Measurements from ENCODE around the gene BFSP2.

BFSP2 gene

GRCh38 chr3:133374708-133375402 is 25.0 kb upstream of the BFSP2 start:
- DNase-seq (no peak), ATAC-seq (replicated peaks) (no peak)
- no peak overlapping the region for H3K27ac Mint-ChIP-seq
- no peak overlapping the region for H3K4me3 Mint-ChIP-seq
- no peaks in the 10 kb centered on the region for H3K9me3 Mint-ChIP-seq
- peaks cover 22 to 41% of the 10 kb centered on the region in 2 donors for H3K27me3 Mint-ChIP-seq
- H3K4me1 Mint-ChIP-seq (ENCODE audit: low read depth in 2 of 2), result no peaks in the 10 kb centered on the region
- H3K36me3 Mint-ChIP-seq (ENCODE audit: insufficient read depth), result no peaks in the 10 kb centered on the region

- Mint-ChIP-seq H3K27me3 (peaks cover 17 to 39% of the 10 kb centered on the region in 2 donors), H3K36me3 (ENCODE audit: insufficient read depth) (no peaks in the 10 kb centered on the region), H3K9me3 (no peaks in the 10 kb centered on the region), H3K4me1 (ENCODE audit: low read depth in 2 of 2) (no peaks in the 10 kb centered on the region), H3K4me3 (no peak overlapping the region), H3K27ac (no peak overlapping the region)
- ATAC-seq (replicated peaks) (no peak), DNase-seq (no peak)
Measured at GRCh38 chr3:133375403-133375745, 24.5 kb upstream of the BFSP2 start.

- DNase-seq (no peak), ATAC-seq (replicated peaks) (no peak)
- no peaks in the 10 kb centered on the region for H3K9me3 Mint-ChIP-seq
- no peaks in the 10 kb centered on the region for H3K36me3 Mint-ChIP-seq (ENCODE audit: insufficient read depth)
- H3K27ac Mint-ChIP-seq, result no peak overlapping the region
- H3K27me3 Mint-ChIP-seq, result peaks cover 19 to 44% of the 10 kb centered on the region in 2 donors
- no peaks in the 10 kb centered on the region for H3K4me1 Mint-ChIP-seq (ENCODE audit: low read depth in 2 of 2)
- no peak overlapping the region for H3K4me3 Mint-ChIP-seq
Measured at GRCh38 chr3:133376810-133377209, 23.0 kb upstream of the BFSP2 start.

GRCh38 chr3:133377396-133377795 is 22.5 kb upstream of the BFSP2 start:
- Mint-ChIP-seq H3K9me3 (no peaks in the 10 kb centered on the region), H3K36me3 (ENCODE audit: insufficient read depth) (no peaks in the 10 kb centered on the region), H3K4me3 (no peak overlapping the region), H3K27me3 (peaks cover 25 to 44% of the 10 kb centered on the region in 2 donors), H3K4me1 (ENCODE audit: low read depth in 2 of 2) (no peaks in the 10 kb centered on the region), H3K27ac (no peak overlapping the region)
- ATAC-seq (replicated peaks), result no peak
- no peak for DNase-seq

- Mint-ChIP-seq H3K4me3 (no peak overlapping the region), H3K27ac (no peak overlapping the region), H3K27me3 (peaks cover 33 to 58% of the 10 kb centered on the region in 2 donors), H3K36me3 (ENCODE audit: insufficient read depth) (no peaks in the 10 kb centered on the region), H3K9me3 (no peaks in the 10 kb centered on the region), H3K4me1 (ENCODE audit: low read depth in 2 of 2) (no peaks in the 10 kb centered on the region)
- no peak for DNase-seq
- no peak for ATAC-seq (replicated peaks)
Measured at GRCh38 chr3:133379926-133380325, 19.9 kb upstream of the BFSP2 start.

- DNase-seq (no peak), ATAC-seq (replicated peaks) (no peak)
- Mint-ChIP-seq H3K4me3 (no peak overlapping the region), H3K27me3 (peaks cover 33 to 65% of the 10 kb centered on the region in 2 donors), H3K4me1 (ENCODE audit: low read depth in 2 of 2) (no peaks in the 10 kb centered on the region), H3K27ac (no peak overlapping the region), H3K9me3 (no peaks in the 10 kb centered on the region), H3K36me3 (ENCODE audit: insufficient read depth) (no peaks in the 10 kb centered on the region)
Measured at GRCh38 chr3:133380481-133381225, 19.2 kb upstream of the BFSP2 start.

- no peak overlapping the region for H3K27ac Mint-ChIP-seq
- ATAC-seq (replicated peaks) (no peak), DNase-seq (no peak)
- H3K9me3 Mint-ChIP-seq, result no peaks in the 10 kb centered on the region
- H3K27me3 Mint-ChIP-seq, result peaks cover 33 to 70% of the 10 kb centered on the region in 2 donors
- H3K36me3 Mint-ChIP-seq (ENCODE audit: insufficient read depth), result no peaks in the 10 kb centered on the region
- H3K4me3 Mint-ChIP-seq, result no peak overlapping the region
- no peaks in the 10 kb centered on the region for H3K4me1 Mint-ChIP-seq (ENCODE audit: low read depth in 2 of 2)
Measured at GRCh38 chr3:133381346-133382109, 18.3 kb upstream of the BFSP2 start.

GRCh38 chr3:133383175-133383574 is 16.7 kb upstream of the BFSP2 start:
- no peaks in the 10 kb centered on the region for H3K36me3 Mint-ChIP-seq (ENCODE audit: insufficient read depth)
- no peak overlapping the region for H3K27ac Mint-ChIP-seq
- ATAC-seq (replicated peaks) (no peak), DNase-seq (no peak)
- no peaks in the 10 kb centered on the region for H3K9me3 Mint-ChIP-seq
- H3K27me3 Mint-ChIP-seq, result peaks cover 38 to 59% of the 10 kb centered on the region in 2 donors
- H3K4me1 Mint-ChIP-seq (ENCODE audit: low read depth in 2 of 2), result no peaks in the 10 kb centered on the region
- H3K4me3 Mint-ChIP-seq, result no peak overlapping the region

- Mint-ChIP-seq H3K4me1 (ENCODE audit: low read depth in 2 of 2) (no peaks in the 10 kb centered on the region), H3K27ac (no peak overlapping the region), H3K9me3 (no peaks in the 10 kb centered on the region), H3K27me3 (peaks cover 38 to 60% of the 10 kb centered on the region in 2 donors), H3K36me3 (ENCODE audit: insufficient read depth) (no peaks in the 10 kb centered on the region), H3K4me3 (no peak overlapping the region)
- ATAC-seq (replicated peaks), result no peak
- DNase-seq, result no peak
Measured at GRCh38 chr3:133383741-133384140, 16.1 kb upstream of the BFSP2 start.

- Mint-ChIP-seq H3K9me3 (no peaks in the 10 kb centered on the region), H3K36me3 (ENCODE audit: insufficient read depth) (no peaks in the 10 kb centered on the region), H3K4me3 (no peak overlapping the region), H3K27me3 (peaks cover 38 to 65% of the 10 kb centered on the region in 2 donors), H3K27ac (no peak overlapping the region), H3K4me1 (ENCODE audit: low read depth in 2 of 2) (no peaks in the 10 kb centered on the region)
- ATAC-seq (replicated peaks), result no peak
- DNase-seq, result no peak
Measured at GRCh38 chr3:133384331-133385027, 15.4 kb upstream of the BFSP2 start.

GRCh38 chr3:133386876-133387275 is 13.0 kb upstream of the BFSP2 start:
- H3K36me3 Mint-ChIP-seq (ENCODE audit: insufficient read depth), result peaks cover 3% of the 10 kb centered on the region
- H3K27ac Mint-ChIP-seq, result no peak overlapping the region
- no peak for ATAC-seq (replicated peaks)
- no peaks in the 10 kb centered on the region for H3K9me3 Mint-ChIP-seq
- H3K4me3 Mint-ChIP-seq, result no peak overlapping the region
- peaks cover 29 to 46% of the 10 kb centered on the region in 2 donors for H3K27me3 Mint-ChIP-seq
- no peak for DNase-seq
- H3K4me1 Mint-ChIP-seq (ENCODE audit: low read depth in 2 of 2), result no peaks in the 10 kb centered on the region

- no peak overlapping the region for H3K4me3 Mint-ChIP-seq
- peaks cover 24 to 41% of the 10 kb centered on the region in 2 donors for H3K27me3 Mint-ChIP-seq
- ATAC-seq (replicated peaks) (no peak), DNase-seq (no peak)
- no peak overlapping the region for H3K27ac Mint-ChIP-seq
- no peaks in the 10 kb centered on the region for H3K9me3 Mint-ChIP-seq
- H3K4me1 Mint-ChIP-seq (ENCODE audit: low read depth in 2 of 2), result no peaks in the 10 kb centered on the region
- peaks cover 3% of the 10 kb centered on the region for H3K36me3 Mint-ChIP-seq (ENCODE audit: insufficient read depth)
Measured at GRCh38 chr3:133387341-133387740, 12.5 kb upstream of the BFSP2 start.

- no peaks in the 10 kb centered on the region for H3K4me1 Mint-ChIP-seq (ENCODE audit: low read depth in 2 of 2)
- no peak overlapping the region for H3K27ac Mint-ChIP-seq
Measured at GRCh38 chr3:133388696-133389395, 11.0 kb upstream of the BFSP2 start.

More at GRCh38 chr3:133388696-133389395, 11.0 kb upstream of the BFSP2 start:
- Mint-ChIP-seq H3K9me3 (no peaks in the 10 kb centered on the region), H3K4me3 (no peak overlapping the region), H3K36me3 (ENCODE audit: insufficient read depth) (peaks cover 3% of the 10 kb centered on the region), H3K27me3 (peaks cover 10 to 28% of the 10 kb centered on the region in 2 donors)
- DNase-seq, result no peak
- no peak for ATAC-seq (replicated peaks)

Measured in effector memory CD8-positive, alpha-beta T cell (primary cell).